ENCODE results near the gene GATA3.

GATA3 gene

DNA sequence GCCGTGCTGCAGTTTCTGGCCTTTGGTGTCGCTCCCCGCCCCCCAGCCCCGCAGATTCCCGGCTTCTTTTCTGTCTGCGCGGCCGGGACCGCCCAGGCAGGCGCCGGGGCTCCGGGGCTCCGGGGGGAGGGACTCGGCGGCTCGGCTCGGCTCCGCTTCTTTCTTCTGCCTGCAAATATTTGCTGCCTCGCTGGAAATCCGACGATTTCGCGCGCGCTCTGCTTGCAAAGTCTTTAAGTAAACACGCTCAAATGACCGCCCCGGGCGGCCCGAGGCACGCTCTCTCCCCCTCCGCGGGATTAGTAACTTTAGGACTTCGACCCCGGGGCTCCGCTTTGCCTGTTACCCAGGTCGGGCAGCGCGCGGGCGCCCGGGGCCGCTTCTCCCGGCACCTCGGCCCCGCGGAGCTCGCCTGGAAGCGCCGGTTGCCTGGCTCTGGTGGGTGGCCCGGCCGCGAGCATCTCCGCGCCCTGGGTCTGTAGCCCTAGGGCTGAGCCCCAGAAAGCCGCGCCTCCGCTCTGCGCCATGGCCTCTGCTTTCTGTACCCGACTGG lies 3.9 kb upstream of the GATA3 start:
- Histone ChIP-seq H3K9me2 (replicated peaks; ENCODE audit: insufficient read depth, low read length) (no peaks in the 10 kb centered on the region), H3K9ac (ENCODE audit: low read length) (no peak overlapping the region), H3K4me1 (ENCODE audit: low read length) (no peaks in the 10 kb centered on the region), H3K27me3 (replicated peaks; ENCODE audit: insufficient read depth, low read length) (peaks cover 36% of the 10 kb centered on the region), H3K36me3 (replicated peaks; ENCODE audit: insufficient read depth, low read length) (no peaks in the 10 kb centered on the region), H3K4me2 (ENCODE audit: low read depth, low read length) (no peak overlapping the region), H3K9me3 (replicated peaks; ENCODE audit: insufficient read depth, low read length) (no peaks in the 10 kb centered on the region), H2AFZ (ENCODE audit: low read length) (no peak overlapping the region), H3F3A (ENCODE audit: insufficient read depth, low read length) (no peaks in the 10 kb centered on the region), H3K4me3 (ENCODE audit: low read length) (no peak overlapping the region), H3K27ac (ENCODE audit: low read length) (no peak overlapping the region), H4K20me1 (ENCODE audit: insufficient read depth, low read length) (no peaks in the 10 kb centered on the region), H3K79me2 (ENCODE audit: low read length) (no peaks in the 10 kb centered on the region)
- no peak for DNase-seq
- TF ChIP-seq, protein P1, sequence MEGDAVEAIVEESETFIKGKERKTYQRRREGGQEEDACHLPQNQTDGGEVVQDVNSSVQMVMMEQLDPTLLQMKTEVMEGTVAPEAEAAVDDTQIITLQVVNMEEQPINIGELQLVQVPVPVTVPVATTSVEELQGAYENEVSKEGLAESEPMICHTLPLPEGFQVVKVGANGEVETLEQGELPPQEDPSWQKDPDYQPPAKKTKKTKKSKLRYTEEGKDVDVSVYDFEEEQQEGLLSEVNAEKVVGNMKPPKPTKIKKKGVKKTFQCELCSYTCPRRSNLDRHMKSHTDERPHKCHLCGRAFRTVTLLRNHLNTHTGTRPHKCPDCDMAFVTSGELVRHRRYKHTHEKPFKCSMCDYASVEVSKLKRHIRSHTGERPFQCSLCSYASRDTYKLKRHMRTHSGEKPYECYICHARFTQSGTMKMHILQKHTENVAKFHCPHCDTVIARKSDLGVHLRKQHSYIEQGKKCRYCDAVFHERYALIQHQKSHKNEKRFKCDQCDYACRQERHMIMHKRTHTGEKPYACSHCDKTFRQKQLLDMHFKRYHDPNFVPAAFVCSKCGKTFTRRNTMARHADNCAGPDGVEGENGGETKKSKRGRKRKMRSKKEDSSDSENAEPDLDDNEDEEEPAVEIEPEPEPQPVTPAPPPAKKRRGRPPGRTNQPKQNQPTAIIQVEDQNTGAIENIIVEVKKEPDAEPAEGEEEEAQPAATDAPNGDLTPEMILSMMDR (IDR thresholded peaks at IDR 0.05; ENCODE audit: low read length), result no peak
- TF ChIP-seq EZH2phosphoT487 (IDR thresholded peaks at IDR 0.05; ENCODE audit: low read length) (no peak), EZH2 (optimal IDR thresholded peaks at IDR 0.05; ENCODE audit: low read depth, low read length) (no peak)

DNA sequence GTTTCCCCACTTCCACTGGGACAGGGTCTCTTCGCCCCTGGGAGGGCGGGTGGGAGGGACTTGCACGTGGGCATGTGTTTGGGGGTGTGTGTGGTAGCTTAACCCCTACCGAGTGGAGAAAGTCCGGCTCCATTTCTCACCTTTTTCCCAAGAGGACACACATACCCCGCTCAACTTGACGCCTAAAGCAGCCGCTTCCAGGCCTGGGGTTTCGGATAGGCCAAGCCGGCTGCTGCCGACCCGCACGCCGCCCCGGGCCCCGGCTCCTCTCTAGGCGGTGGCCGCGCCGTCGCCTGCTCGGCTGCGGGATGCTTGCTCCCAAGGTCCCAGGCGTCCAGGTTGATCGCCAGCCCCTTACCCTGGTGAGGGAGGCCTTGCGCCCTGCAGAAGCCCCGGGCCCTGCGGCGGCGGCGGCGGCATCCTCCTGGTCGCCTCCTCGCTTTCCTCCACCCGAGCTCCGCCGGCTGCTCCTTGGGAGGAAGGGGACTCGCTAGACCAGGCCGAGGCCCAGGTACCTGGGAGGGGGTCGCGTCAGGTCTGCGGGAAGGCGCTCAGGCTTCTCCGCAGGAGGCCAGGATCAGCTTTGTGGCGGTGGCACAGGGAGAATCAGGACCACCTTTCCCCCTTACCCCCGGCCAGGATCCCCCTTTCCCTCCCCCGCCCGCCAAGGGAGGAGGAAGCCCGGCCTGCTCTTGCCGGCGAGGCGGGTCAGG lies 3.2 kb upstream of the GATA3 start:
- no peaks in the 10 kb centered on the region for H3K9me3 ChIP-seq (replicated peaks; ENCODE audit: insufficient read depth, low read length)
- no peak overlapping the region for H2AFZ ChIP-seq (ENCODE audit: low read length)
- H3K4me3 ChIP-seq (ENCODE audit: low read length), result no peak overlapping the region
- no peaks in the 10 kb centered on the region for H3K36me3 ChIP-seq (replicated peaks; ENCODE audit: insufficient read depth, low read length)
- no peak overlapping the region for H3K4me2 ChIP-seq (ENCODE audit: low read depth, low read length)
- no peaks in the 10 kb centered on the region for H3K4me1 ChIP-seq (ENCODE audit: low read length)
- H3K9me2 ChIP-seq (replicated peaks; ENCODE audit: insufficient read depth, low read length), result no peaks in the 10 kb centered on the region
- peaks cover 29% of the 10 kb centered on the region for H3K27me3 ChIP-seq (replicated peaks; ENCODE audit: insufficient read depth, low read length)
- TF ChIP-seq EZH2 (optimal IDR thresholded peaks at IDR 0.05; ENCODE audit: low read depth, low read length) (no peak), EZH2phosphoT487 (IDR thresholded peaks at IDR 0.05; ENCODE audit: low read length) (no peak)
- TF ChIP-seq, protein P1 (IDR thresholded peaks at IDR 0.05; ENCODE audit: low read length), result no peak
- H3F3A ChIP-seq (ENCODE audit: insufficient read depth, low read length), result no peaks in the 10 kb centered on the region
- H3K9ac ChIP-seq (ENCODE audit: low read length), result no peak overlapping the region
- H4K20me1 ChIP-seq (ENCODE audit: insufficient read depth, low read length), result no peaks in the 10 kb centered on the region
- no peaks in the 10 kb centered on the region for H3K79me2 ChIP-seq (ENCODE audit: low read length)
- DNase-seq, result no peak
- no peak overlapping the region for H3K27ac ChIP-seq (ENCODE audit: low read length)

DNA sequence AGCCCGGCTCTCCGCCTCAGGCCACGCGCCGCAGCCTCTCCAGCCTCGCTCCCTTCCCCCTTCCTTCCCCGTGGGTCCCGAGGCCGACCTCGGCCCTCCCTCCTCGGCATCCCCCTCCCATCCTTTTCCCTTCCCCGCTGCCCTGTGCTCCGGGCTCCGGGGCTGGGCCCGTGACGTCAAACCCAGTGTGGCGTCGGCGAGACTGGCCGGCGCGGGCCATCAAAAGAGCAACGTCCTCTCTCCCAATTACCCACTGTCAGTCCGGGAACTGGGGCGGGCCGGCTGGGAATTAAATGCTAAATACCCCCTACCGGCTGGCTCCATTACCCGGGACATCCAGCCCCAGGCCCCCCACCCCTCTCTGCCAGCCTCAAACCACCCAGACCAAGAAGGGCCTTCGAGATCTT lies 2.6 kb upstream of the GATA3 start:
- H3K27me3 ChIP-seq (replicated peaks; ENCODE audit: insufficient read depth, low read length), result peaks cover 24% of the 10 kb centered on the region
- H3K9me2 ChIP-seq (replicated peaks; ENCODE audit: insufficient read depth, low read length), result no peaks in the 10 kb centered on the region
- no peaks in the 10 kb centered on the region for H4K20me1 ChIP-seq (ENCODE audit: insufficient read depth, low read length)
- no peaks in the 10 kb centered on the region for H3K36me3 ChIP-seq (replicated peaks; ENCODE audit: insufficient read depth, low read length)
- no peaks in the 10 kb centered on the region for H3K79me2 ChIP-seq (ENCODE audit: low read length)
- no peak overlapping the region for H3K4me3 ChIP-seq (ENCODE audit: low read length)
- H2AFZ ChIP-seq (ENCODE audit: low read length), result no peak overlapping the region
- DNase-seq, result no peak
- TF ChIP-seq, protein P1 (IDR thresholded peaks at IDR 0.05; ENCODE audit: low read length), result no peak
- no peak for TF ChIP-seq EZH2phosphoT487 (IDR thresholded peaks at IDR 0.05; ENCODE audit: low read length)
- no peak overlapping the region for H3K27ac ChIP-seq (ENCODE audit: low read length)
- H3K9me3 ChIP-seq (replicated peaks; ENCODE audit: insufficient read depth, low read length), result no peaks in the 10 kb centered on the region
- H3K4me1 ChIP-seq (ENCODE audit: low read length), result no peaks in the 10 kb centered on the region
- H3K9ac ChIP-seq (ENCODE audit: low read length), result no peak overlapping the region
- no peaks in the 10 kb centered on the region for H3F3A ChIP-seq (ENCODE audit: insufficient read depth, low read length)
- H3K4me2 ChIP-seq (ENCODE audit: low read depth, low read length), result no peak overlapping the region

Data from MM.1S (cell line).